ENCODE measurements around the gene TTC3.

DNA sequence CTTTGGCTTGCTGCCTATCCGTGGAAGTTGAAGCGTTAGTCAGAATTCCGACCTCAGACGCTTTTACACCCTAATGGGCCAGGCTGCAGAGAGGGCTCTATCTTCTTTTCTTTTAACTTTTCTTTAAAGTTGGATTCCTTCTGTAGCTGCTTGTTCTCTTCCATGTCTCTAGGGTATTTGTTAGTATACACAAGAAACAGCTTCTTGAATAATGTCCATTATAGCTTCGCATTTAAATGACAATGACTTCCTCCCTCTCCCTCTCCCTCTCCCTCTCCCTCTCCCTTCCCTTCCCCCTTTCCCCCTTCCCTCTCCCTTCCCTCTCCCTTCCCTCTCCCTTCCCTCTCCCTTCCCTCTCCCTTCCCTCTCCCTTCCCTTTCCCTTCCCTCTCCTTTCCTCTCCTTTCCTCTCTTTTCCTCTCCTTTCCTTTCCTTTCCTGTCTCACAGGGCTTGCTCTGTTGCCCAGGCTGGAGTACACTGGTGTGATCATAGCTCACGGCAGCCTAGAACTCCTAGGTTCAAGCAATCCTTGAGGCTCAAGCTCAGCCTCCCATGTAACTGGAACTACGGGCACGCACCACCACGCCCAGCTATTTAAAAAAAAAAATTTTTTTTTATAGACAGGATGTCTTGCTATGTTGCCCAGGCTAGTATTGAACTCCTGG is 33.5 kb upstream of the TTC3 start:
- TF ChIP-seq, protein P1, sequence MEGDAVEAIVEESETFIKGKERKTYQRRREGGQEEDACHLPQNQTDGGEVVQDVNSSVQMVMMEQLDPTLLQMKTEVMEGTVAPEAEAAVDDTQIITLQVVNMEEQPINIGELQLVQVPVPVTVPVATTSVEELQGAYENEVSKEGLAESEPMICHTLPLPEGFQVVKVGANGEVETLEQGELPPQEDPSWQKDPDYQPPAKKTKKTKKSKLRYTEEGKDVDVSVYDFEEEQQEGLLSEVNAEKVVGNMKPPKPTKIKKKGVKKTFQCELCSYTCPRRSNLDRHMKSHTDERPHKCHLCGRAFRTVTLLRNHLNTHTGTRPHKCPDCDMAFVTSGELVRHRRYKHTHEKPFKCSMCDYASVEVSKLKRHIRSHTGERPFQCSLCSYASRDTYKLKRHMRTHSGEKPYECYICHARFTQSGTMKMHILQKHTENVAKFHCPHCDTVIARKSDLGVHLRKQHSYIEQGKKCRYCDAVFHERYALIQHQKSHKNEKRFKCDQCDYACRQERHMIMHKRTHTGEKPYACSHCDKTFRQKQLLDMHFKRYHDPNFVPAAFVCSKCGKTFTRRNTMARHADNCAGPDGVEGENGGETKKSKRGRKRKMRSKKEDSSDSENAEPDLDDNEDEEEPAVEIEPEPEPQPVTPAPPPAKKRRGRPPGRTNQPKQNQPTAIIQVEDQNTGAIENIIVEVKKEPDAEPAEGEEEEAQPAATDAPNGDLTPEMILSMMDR (conservative IDR thresholded peaks at IDR 0.05; ENCODE audit: low read depth, low read length) = no peak
- no peak for TF ChIP-seq EZH2phosphoT487 (IDR thresholded peaks at IDR 0.05; ENCODE audit: borderline replicate concordance, low read length)
